IPS-NIHi7 (cell line): Measurements from ENCODE around the gene LZTR1.
"Not testable (repeated sequence)": the region's sequence is repeated elsewhere in the genome, so short reads cannot be mapped to it uniquely, and the experiment has no call there.

Experiments used
- DNase-seq: peaks from one replicate; pipeline ENCODE4 v3.0.0; 2012; ENCODE audit warnings: mixed read lengths; ENCODE audit errors: extremely low spot score

The LZTR1 gene

DNA sequence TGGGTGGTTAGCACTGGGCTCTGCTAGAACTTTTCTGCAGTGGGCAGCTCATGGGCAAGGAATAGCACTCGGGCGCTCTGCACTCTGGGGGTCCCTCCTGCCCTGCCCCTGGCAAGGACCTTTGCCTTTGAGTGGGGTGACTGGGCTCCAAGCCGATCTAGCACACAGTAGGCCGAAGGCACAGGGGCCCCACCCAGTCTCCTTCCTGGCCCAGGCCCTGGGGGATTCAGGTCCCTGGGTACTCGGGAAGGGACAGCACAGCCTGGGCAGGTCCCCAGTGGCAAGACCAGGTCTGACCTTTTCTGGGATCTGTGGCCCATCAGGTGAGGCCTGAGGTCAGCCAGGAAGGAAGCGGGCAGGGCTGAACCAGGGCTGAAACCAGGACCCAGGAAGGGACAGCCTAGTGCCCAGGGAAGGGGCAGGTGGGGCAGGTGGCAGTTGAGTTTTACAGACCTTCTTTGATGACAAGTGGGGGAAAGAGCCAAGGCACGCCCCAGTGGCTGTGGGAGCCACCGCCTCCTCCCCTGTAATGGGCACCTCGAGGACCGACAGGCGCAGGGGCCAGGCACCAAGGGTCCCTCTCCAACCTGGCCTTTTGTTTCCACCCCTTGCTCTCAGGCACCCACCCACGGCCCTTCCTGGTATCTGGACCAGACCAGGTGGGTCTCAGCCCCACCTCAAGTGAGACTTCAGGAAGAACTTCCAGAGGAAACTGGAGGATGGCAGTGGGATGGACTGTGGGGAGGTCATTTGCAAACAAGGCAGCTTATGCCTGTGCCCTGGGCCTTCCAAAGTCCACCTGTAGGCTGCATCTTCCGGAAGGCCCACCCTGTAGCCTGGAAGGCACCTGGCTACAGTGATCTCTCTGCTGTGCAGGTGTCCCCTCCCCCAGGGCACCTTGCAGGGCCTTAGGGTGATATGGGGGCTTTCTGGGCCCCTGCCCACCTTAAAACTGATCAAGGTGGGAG, 15.9 kb upstream of the LZTR1 start:
- DNase-seq: no peak

DNA sequence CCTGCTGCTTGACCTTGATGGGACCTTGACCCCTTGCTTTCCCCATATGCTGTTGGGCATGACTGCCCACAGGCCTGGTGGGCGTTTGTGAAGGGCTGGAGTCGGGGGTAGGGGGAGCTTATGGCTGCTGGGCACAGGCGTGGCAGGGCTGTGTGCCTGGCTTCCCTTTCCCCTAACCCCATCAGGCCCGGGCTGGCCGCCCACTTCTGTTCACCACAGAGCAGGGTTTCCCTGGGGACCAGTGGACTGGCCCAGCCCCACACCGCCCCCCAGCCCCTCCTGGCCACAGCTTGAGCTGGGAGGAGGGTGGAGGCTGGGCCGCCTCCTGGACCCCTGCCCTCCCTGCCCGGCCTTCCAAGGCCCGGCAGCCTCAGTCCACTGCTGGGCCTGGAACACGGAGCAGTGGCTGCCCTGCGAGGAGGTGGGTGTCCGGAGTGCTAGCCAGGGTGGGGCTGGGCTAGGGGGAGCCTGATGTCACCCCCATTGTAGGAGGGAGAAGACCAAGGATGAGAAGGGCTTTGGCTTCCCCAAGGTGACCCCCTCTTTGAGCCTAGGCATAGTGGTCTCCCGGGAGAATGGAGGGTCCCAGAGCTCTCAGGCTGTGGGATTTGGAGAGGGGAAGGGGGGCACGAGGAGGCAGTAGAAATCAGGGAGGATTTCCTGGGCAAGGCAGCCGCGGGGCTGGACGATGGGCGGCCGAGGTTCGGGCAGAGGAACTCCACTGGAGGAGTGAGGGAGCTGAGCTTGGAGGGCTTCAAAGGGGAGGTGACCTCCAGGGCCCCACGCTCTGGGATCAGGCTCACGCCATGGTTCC, 15.0 kb upstream of the LZTR1 start, which contains the start of gene AIFM3:
TSS of gene AIFM3 (plus strand) at position 373 of the 814 bp plus-strand sequence. CDS start 690 bp downstream, outside the sequence.
- DNase-seq: no peak

- DNase-seq: peak; percentile 53
Observed at GRCh38 chr22:20967697-20968211, 14.3 kb upstream of the LZTR1 start.

DNA sequence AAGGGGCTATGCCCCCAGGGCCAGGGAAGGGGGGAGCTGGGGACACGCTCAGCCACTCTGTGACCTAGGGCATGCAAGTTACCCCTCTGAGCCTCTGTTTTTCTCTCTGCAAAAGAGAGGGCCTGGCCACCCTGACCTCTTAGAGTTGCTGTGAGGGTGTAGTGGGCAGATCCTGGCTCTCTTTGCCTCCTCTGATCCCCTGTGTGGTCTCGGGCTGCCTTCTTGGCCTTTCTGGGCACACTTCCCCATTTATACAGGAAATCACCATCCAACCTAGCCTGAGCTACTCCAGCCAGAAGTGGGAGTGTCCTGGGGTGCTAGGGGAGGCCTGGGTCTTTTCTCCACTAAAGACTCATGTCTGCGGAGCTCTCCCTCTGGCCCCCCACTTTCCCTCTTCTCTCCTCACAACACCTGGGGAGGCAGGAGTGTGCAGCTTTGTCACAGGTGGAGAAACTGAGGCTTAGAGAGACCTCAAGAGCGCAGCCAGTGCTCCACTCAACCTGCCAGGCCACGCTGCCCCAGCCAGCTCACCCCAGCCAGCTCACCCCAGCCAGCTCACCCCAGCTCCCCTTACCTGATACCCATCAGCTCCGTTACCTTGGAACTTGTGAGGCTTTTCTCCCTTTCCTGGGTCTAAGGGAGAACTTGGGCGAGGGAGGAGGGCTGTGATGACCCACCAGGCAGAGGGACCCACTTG, 13.7 kb upstream of the LZTR1 start:
- no peak for DNase-seq

DNA sequence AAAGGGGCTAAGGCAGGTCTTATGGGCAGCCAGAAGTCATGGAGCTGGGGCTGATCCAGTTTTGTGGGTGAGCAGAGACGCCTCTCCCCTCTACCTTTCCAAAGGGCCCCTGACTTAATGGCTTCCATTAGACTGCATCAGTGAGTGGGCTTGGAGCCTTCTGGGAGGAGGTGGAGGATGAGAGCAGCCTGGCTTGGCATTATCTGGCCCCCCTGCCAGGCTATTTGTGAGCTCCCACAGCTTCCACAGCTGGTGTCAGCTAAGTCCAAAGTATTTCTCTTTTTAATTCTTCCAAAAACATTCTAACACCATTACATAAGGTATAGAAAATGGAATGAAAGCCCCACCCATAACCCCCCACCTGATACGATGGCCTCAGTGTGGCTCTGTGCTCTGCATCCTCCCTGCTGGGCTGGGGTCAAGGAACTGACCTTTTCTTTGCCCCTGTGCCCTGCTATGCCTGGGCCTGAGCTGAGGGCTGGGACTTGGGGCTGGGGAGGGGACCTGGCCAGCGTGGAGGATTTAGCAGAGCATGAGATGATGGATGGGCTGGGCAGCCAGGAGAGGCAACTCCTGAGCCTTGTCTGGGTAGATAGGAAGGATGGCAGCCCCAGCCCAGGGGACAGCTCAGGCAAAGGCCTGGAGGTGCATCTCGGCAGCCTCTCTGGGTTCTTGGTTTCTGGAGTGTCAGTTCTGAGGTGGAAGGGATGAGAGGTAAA, 11.0 kb upstream of the LZTR1 start:
- no peak for DNase-seq

DNA sequence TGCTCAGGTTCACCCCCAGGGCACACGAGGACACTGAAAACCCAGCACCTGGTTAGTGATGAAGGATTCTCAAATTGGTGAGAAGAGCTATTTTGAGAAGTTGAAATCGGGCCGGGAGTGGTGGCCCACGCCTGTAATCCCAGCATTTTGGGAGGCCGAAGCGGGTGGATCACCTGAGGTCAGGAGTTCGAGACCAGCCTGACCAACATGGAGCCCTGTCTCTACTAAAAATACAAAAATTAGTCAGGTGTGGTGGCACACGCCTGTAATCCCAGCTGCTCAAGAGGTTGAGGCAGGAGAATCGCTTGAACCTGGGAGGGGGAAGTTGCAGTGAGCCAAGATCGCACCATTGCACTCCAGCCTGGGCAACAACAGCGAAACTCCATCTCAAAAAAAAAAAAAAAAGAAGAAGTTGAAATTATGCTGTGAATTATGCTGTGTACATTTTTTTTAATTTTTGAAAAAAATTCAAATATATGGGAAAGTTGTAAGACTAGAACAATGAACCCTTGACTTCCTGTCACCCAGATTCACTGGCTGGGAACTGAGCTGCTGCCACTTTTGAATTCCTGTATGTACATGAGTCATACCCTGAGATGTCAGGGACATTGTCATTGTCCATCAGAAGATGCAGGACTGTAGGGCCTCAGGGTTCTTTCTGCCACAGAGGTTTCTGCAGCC, 9.9 kb upstream of the LZTR1 start:
- DNase-seq: not testable (repeated sequence)

- DNase-seq: no peak
Observed at GRCh38 chr22:20972933-20973577, 9.0 kb upstream of the LZTR1 start.

DNA sequence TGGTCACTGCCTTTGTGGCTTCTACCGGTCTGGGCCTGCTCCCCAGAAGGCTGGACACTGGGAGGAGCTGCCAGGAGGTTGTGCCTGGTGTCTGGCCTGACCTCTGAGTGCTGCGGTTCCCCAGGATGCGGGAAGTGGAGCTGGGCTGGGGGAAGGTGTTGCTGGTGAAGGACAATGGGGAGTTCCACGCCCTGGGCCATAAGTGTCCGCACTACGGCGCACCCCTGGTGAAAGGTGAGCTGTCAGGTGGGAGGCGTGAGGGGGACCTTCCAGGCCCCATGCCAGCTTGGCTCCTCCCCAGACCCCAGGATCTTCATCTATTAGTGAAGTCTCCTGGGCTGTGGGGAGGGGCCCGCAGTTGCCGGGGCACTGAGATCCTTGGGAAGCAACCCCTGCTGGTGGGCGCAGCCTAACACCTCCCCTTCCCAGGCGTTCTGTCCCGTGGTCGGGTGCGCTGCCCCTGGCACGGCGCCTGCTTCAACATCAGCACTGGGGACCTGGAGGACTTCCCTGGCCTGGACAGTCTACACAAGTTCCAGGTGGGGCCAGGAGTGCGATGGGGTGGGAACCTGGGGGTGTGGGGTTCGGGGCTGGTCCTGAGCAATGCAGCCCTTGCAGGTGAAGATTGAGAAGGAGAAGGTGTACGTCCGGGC, 8.3 kb upstream of the LZTR1 start:
- DNase-seq: no peak

DNA sequence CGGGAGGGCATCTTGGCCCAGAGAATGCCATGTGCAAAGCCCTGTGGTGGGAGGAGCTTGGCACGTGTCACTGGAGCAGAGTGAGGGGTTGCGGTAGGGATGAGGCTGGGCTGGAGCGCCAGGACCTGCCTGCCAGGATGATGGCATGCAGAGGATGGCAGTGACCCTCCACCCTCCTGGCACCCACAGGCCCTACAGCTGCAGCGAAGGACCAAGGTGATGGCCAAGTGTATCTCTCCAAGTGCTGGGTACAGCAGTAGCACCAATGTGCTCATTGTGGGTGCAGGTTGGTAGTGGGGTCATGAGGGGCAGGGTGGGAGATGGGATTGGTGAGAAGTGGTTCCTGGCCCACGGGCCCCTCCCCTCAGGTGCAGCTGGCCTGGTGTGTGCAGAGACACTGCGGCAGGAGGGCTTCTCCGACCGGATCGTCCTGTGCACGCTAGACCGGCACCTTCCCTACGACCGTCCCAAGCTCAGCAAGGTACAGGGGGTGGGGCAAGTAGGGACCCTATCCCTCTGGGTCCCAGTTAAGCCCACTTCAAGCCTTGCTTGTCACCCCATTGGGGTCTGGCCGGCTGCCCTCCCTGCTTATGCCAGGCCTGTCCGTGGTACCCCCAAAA, 7.7 kb upstream of the LZTR1 start:
- no peak for DNase-seq

DNA sequence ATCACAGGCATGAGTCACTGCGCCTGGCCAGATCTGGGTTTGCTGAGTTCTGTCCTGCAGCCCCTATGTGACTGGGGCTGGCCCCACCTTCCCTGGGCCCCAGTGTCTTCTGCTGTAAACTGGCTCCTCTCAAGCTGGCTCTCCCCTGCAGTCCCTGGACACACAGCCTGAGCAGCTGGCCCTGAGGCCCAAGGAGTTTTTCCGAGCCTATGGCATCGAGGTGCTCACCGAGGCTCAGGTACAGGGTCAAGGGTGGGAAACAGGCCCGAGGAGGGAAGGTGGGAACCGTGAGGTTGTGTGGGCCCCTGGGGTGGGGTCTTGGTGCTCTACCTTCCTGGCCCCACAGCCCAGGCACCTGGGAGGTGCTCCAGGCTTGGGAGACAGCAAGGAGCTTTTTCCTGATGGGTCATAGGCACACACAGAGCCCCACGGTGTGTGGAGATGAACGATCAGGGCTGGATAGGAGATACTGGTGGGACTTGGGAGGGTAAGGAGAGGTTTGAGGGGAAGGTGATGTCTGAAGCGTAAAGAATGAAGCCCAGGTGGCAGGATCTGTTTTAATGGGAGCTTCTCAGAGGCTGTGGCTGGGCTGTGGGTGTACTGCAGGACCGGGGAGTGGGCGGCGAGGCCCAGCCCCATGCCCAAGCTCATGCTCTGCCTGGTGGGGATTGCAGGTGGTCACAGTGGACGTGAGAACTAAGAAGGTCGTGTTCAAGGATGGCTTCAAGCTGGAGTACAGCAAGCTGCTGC, 6.4 kb upstream of the LZTR1 start:
- no peak for DNase-seq

DNA sequence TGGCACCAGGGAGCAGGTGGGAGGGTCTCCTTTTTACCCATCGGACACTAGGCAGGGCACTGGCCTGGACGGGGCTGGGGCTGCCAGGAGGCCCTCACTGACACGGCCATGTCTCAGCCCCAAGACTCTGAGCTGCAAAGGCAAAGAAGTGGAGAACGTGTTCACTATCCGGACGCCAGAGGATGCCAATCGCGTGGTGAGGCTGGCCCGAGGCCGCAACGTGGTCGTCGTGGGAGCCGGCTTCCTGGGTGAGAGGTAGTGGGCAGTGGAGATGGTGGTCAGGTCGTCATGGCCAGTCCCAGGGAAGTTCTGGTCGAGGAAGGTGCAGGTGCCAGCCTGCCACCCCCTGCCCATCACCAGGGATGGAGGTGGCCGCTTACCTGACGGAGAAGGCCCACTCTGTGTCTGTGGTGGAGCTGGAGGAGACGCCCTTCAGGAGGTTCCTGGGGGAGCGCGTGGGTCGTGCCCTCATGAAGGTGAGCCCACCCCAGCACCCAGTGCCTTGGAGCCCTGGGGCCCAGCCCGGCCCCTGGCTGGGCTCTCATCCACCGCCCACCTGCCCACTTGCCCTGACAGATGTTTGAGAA, 5.7 kb upstream of the LZTR1 start:
- no peak for DNase-seq

GRCh38 chr22:20977019-20977418, 5.1 kb upstream of the LZTR1 start:
- DNase-seq: no peak

- no peak for DNase-seq
Observed at GRCh38 chr22:20977516-20978170, 4.5 kb upstream of the LZTR1 start.

- no peak for DNase-seq
Observed at GRCh38 chr22:20978419-20978818, 3.7 kb upstream of the LZTR1 start.

- DNase-seq: peak; percentile 97
Observed at GRCh38 chr22:20979243-20979809, 2.8 kb upstream of the LZTR1 start.

DNA sequence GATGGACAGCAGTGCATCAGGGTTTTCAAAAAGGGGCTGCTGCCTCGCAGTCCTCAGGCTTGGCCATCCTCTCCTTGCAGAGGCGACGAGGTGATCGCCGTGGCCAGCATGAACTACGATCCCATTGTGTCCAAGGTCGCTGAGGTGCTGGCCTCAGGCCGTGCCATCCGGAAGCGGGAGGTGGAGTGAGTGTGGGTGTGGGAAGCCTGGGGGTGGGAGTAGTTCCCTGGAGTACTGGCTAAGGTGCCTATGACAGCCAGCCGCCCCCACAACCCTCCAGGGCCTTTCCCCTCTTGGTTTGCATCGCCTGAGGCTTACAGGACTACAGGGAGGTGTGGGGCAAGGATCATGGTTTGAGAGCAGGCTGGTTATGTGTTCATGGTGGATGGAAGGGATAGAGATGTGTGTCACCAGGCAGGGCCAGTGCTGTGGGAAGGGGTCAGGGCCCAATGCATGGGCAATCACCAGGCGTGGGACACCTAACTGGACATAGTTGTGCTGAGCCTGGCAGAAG, 2.1 kb upstream of the LZTR1 start:
- no peak for DNase-seq

- no peak for DNase-seq
Observed at GRCh38 chr22:20980523-20980922, 1.6 kb upstream of the LZTR1 start.
